ENCODE data around the gene NADK2. TPM values are rescaled to one million over a fixed set of nuclear protein-coding genes. Genes with fewer than 3 reads are reported as not detected.

NADK2 gene
- total RNA-seq, 1 donor from 2014 or later = 28.8 TPM

MicroRNAs encoded within 50 kb of the gene (microRNA counts, 767-probe panel; counts per million panel counts)
- not detected for microRNA hsa-miR-580

Small RNA genes within 50 kb of the gene (microRNA-seq; reads per million reads assigned to microRNA genes)
- gene MIR580 = 0.65 reads per million

Other genes starting within 250 kb of the NADK2 start
- gene UGT3A2, start 175.0 kb downstream of the NADK2 start, total RNA-seq = not detected in 2 replicates
- gene LMBRD2, start 90.0 kb downstream of the NADK2 start, total RNA-seq = 47.3 and 61.7 TPM in 2 replicates
- gene SKP2, start 89.8 kb downstream of the NADK2 start, total RNA-seq = 34.4 and 56.2 TPM in 2 replicates
- gene RANBP3L, start 60.0 kb upstream of the NADK2 start, total RNA-seq = 9.4 and 12.6 TPM in 2 replicates